Endothelial cell (in vitro differentiated cells): ENCODE measurements around the gene DDN. TPM values are rescaled to one million over a fixed set of nuclear protein-coding genes. Genes with fewer than 3 reads are reported as not detected.

ENCODE experiments used
- DNase-seq: peaks from one replicate; pipeline ENCODE4 v3.0.0; 2021; ENCODE audit warnings: low spot score
- H3K27ac Mint-ChIP-seq: one replicate; pipeline ENCODE4 v1.8.0; 2021; ENCODE audit warnings: mixed read lengths, inconsistent platforms; ENCODE audit not compliant: unreplicated experiment
- H3K27me3 Mint-ChIP-seq: one replicate; pipeline ENCODE4 v1.8.0; 2021; ENCODE audit warnings: mild to moderate bottlenecking, moderate library complexity, mixed read lengths, inconsistent platforms; ENCODE audit not compliant: unreplicated experiment
- H3K36me3 Mint-ChIP-seq: one replicate; pipeline ENCODE4 v1.8.0; 2021; ENCODE audit warnings: mild to moderate bottlenecking, low read depth, mixed read lengths, inconsistent platforms; ENCODE audit not compliant: unreplicated experiment
- H3K4me1 Mint-ChIP-seq: one replicate; pipeline ENCODE4 v1.8.0; 2021; ENCODE audit warnings: mild to moderate bottlenecking, mixed read lengths, inconsistent platforms; ENCODE audit not compliant: unreplicated experiment
- H3K4me3 Mint-ChIP-seq: one replicate; pipeline ENCODE4 v1.8.0; 2021; ENCODE audit warnings: mild to moderate bottlenecking, mixed read lengths, inconsistent platforms; ENCODE audit not compliant: unreplicated experiment
- H3K9me3 Mint-ChIP-seq: one replicate; pipeline ENCODE4 v1.8.0; 2021; ENCODE audit warnings: mixed read lengths, inconsistent platforms; ENCODE audit not compliant: unreplicated experiment
- CTCF ChIP-seq: fragments of 200-600 bp; sonication (generic); IDR thresholded peaks from one replicate; pipeline ENCODE4 v1.5.0; 2021; ENCODE audit warnings: antibody characterized with exemption; ENCODE audit not compliant: unreplicated experiment
- total RNA-seq: library from RNA; stranded (reverse); fragmentation: NEBNext Ultra II Directional; extraction: Animal tissue kit (Norgen Biotek cat#: 25700); gene quantifications from one replicate; pipeline ENCODE4 v1.2.1, GENCODE V29; 2021; ENCODE audit not compliant: unreplicated experiment

Gene DDN
- total RNA-seq, 1 donor from 2014 or later, result 0.10 TPM

- H3K4me3 Mint-ChIP-seq, result peak overlapping the region; percentile 51
- H3K27ac Mint-ChIP-seq, result peak overlapping the region; percentile 52
- no peaks in the 10 kb centered on the region for H3K4me1 Mint-ChIP-seq
- TF ChIP-seq CTCF, result peak; percentile 62
- peaks cover 57% of the 10 kb centered on the region for H3K36me3 Mint-ChIP-seq
- H3K9me3 Mint-ChIP-seq, result no peaks in the 10 kb centered on the region
- H3K27me3 Mint-ChIP-seq, result peaks cover 11% of the 10 kb centered on the region
- peak; percentile 84 for DNase-seq
Observed at GRCh38 chr12:49043856-49044258, 44.7 kb upstream of the DDN start.

- peak overlapping the region; percentile 60 for H3K4me3 Mint-ChIP-seq
- peaks cover 55% of the 10 kb centered on the region for H3K36me3 Mint-ChIP-seq
- no peak overlapping the region for H3K27ac Mint-ChIP-seq
- no peak for DNase-seq
- H3K27me3 Mint-ChIP-seq, result peaks cover 10% of the 10 kb centered on the region
- H3K9me3 Mint-ChIP-seq, result no peaks in the 10 kb centered on the region
- TF ChIP-seq CTCF, result no peak
- no peaks in the 10 kb centered on the region for H3K4me1 Mint-ChIP-seq
Observed at GRCh38 chr12:49043241-49043640, 44.1 kb upstream of the DDN start.

- no peak for DNase-seq
- Mint-ChIP-seq H3K27ac (no peak overlapping the region), H3K9me3 (no peaks in the 10 kb centered on the region), H3K27me3 (peaks cover 9% of the 10 kb centered on the region), H3K4me3 (peak overlapping the region; percentile 47), H3K4me1 (no peaks in the 10 kb centered on the region), H3K36me3 (peaks cover 53% of the 10 kb centered on the region)
- TF ChIP-seq CTCF, result no peak
Observed at GRCh38 chr12:49041881-49042484, 42.8 kb upstream of the DDN start.

GRCh38 chr12:49041036-49041880 lies 42.1 kb upstream of the DDN start:
- Mint-ChIP-seq H3K36me3 (peaks cover 54% of the 10 kb centered on the region), H3K4me1 (no peaks in the 10 kb centered on the region), H3K27ac (no peak overlapping the region), H3K27me3 (peaks cover 9% of the 10 kb centered on the region), H3K4me3 (no peak overlapping the region), H3K9me3 (no peaks in the 10 kb centered on the region)
- TF ChIP-seq CTCF, result no peak
- no peak for DNase-seq

- peaks cover 53% of the 10 kb centered on the region for H3K36me3 Mint-ChIP-seq
- H3K4me3 Mint-ChIP-seq, result no peak overlapping the region
- DNase-seq, result no peak
- no peaks in the 10 kb centered on the region for H3K9me3 Mint-ChIP-seq
- no peak overlapping the region for H3K27ac Mint-ChIP-seq
- peaks cover 14% of the 10 kb centered on the region for H3K27me3 Mint-ChIP-seq
- TF ChIP-seq CTCF, result no peak
- no peaks in the 10 kb centered on the region for H3K4me1 Mint-ChIP-seq
Observed at GRCh38 chr12:49040364-49040855, 41.2 kb upstream of the DDN start.
